Ishikawa (cell line): ENCODE measurements around the gene NAGLU.

Source experiments
- CEBPB ChIP-seq: IDR thresholded peaks from 2 replicates; pipeline ENCODE4 v1.6.1; 2012
- CREB1 ChIP-seq: IDR thresholded peaks from 2 replicates; pipeline ENCODE4 v1.6.1; 2012; ENCODE audit warnings: low read depth
- EGR1 ChIP-seq: IDR thresholded peaks from 2 replicates; pipeline ENCODE4 v1.6.1; 2012
- EP300 ChIP-seq: IDR thresholded peaks from 2 replicates; pipeline ENCODE4 v1.6.1; 2012; ENCODE audit warnings: borderline replicate concordance
- FOXM1 ChIP-seq: IDR thresholded peaks from 2 replicates; pipeline ENCODE4 v1.6.1; 2012; ENCODE audit warnings: low read depth, borderline replicate concordance
- NFIC ChIP-seq: IDR thresholded peaks from 2 replicates; pipeline ENCODE4 v1.6.1; 2012
- RAD21 ChIP-seq: IDR thresholded peaks from 2 replicates; pipeline ENCODE4 v1.6.1; 2012; ENCODE audit warnings: low read depth
- TAF1 ChIP-seq: IDR thresholded peaks from 2 replicates; pipeline ENCODE4 v1.6.1; 2012; ENCODE audit warnings: low read depth, mild to moderate bottlenecking
- TCF12 ChIP-seq: IDR thresholded peaks from 2 replicates; pipeline ENCODE4 v1.6.1; 2012; ENCODE audit warnings: low read depth
- TEAD4 ChIP-seq: IDR thresholded peaks from 2 replicates; pipeline ENCODE4 v1.6.1; 2012
- USF1 ChIP-seq: IDR thresholded peaks from 2 replicates; pipeline ENCODE4 v1.6.1; 2012
- YY1 ChIP-seq: IDR thresholded peaks from 2 replicates; pipeline ENCODE4 v1.6.1; 2012; ENCODE audit warnings: low read depth
- ZBTB7A ChIP-seq: IDR thresholded peaks from 2 replicates; pipeline ENCODE4 v1.6.1; 2012; ENCODE audit warnings: low read depth
- TF ChIP-seq, protein P1 (sequence below): IDR thresholded peaks from 2 replicates; pipeline ENCODE4 v1.6.1; 2012; ENCODE audit warnings: low read depth, mild to moderate bottlenecking
- TF ChIP-seq, protein P2 (sequence below): IDR thresholded peaks from 2 replicates; pipeline ENCODE4 v1.6.1; 2012

Gene NAGLU

GRCh38 chr17:42521036-42521435 is 15.0 kb upstream of the NAGLU start:
- TF ChIP-seq, protein P1, sequence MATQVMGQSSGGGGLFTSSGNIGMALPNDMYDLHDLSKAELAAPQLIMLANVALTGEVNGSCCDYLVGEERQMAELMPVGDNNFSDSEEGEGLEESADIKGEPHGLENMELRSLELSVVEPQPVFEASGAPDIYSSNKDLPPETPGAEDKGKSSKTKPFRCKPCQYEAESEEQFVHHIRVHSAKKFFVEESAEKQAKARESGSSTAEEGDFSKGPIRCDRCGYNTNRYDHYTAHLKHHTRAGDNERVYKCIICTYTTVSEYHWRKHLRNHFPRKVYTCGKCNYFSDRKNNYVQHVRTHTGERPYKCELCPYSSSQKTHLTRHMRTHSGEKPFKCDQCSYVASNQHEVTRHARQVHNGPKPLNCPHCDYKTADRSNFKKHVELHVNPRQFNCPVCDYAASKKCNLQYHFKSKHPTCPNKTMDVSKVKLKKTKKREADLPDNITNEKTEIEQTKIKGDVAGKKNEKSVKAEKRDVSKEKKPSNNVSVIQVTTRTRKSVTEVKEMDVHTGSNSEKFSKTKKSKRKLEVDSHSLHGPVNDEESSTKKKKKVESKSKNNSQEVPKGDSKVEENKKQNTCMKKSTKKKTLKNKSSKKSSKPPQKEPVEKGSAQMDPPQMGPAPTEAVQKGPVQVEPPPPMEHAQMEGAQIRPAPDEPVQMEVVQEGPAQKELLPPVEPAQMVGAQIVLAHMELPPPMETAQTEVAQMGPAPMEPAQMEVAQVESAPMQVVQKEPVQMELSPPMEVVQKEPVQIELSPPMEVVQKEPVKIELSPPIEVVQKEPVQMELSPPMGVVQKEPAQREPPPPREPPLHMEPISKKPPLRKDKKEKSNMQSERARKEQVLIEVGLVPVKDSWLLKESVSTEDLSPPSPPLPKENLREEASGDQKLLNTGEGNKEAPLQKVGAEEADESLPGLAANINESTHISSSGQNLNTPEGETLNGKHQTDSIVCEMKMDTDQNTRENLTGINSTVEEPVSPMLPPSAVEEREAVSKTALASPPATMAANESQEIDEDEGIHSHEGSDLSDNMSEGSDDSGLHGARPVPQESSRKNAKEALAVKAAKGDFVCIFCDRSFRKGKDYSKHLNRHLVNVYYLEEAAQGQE, result no peak
- TF ChIP-seq TCF12, result no peak
- no peak for TF ChIP-seq NFIC
- no peak for TF ChIP-seq USF1
- TF ChIP-seq, protein P2, sequence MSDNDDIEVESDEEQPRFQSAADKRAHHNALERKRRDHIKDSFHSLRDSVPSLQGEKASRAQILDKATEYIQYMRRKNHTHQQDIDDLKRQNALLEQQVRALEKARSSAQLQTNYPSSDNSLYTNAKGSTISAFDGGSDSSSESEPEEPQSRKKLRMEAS, result no peak
- no peak for TF ChIP-seq EGR1
- TF ChIP-seq CREB1, result no peak
- no peak for TF ChIP-seq TAF1
- no peak for TF ChIP-seq RAD21
- no peak for TF ChIP-seq EP300
- TF ChIP-seq ZBTB7A, result no peak
- TF ChIP-seq TEAD4, result no peak
- no peak for TF ChIP-seq YY1
- TF ChIP-seq CEBPB, result no peak
- TF ChIP-seq FOXM1, result no peak

DNA sequence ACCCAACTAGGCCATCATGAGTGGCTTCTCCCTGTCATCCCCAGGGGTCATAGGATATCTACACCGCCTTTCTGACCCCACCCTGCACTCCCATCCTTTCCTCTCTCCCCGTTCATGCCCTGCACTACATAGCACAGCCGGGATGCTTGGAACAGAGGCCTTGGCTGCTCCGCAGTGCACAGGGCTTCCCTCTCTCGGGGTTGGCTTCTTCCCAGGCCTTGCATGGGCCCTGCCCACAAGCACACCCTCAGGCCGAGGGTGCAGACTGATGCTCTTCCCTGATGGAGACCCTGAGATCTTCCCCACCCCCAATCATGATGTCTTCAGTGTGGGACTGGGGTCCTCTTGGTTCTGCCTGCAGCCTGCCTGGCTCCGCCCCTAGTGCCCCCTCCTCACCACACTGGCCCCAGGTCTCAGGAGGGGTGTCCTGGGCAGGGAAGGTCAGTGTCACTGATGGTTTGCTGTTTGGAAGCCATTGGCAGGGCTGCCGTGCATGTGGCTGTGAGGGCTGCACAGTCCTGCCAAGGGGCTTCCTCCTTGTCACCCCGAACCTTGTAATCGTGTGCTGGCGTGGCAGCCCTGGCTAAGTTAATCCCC is 14.3 kb upstream of the NAGLU start:
- TF ChIP-seq RAD21, result no peak
- TF ChIP-seq NFIC, result no peak
- TF ChIP-seq TAF1, result no peak
- TF ChIP-seq, protein P2, result no peak
- no peak for TF ChIP-seq ZBTB7A
- TF ChIP-seq YY1, result no peak
- TF ChIP-seq, protein P1, result no peak
- no peak for TF ChIP-seq USF1
- no peak for TF ChIP-seq CEBPB
- no peak for TF ChIP-seq EP300
- TF ChIP-seq EGR1, result no peak
- no peak for TF ChIP-seq FOXM1
- TF ChIP-seq CREB1, result no peak

DNA sequence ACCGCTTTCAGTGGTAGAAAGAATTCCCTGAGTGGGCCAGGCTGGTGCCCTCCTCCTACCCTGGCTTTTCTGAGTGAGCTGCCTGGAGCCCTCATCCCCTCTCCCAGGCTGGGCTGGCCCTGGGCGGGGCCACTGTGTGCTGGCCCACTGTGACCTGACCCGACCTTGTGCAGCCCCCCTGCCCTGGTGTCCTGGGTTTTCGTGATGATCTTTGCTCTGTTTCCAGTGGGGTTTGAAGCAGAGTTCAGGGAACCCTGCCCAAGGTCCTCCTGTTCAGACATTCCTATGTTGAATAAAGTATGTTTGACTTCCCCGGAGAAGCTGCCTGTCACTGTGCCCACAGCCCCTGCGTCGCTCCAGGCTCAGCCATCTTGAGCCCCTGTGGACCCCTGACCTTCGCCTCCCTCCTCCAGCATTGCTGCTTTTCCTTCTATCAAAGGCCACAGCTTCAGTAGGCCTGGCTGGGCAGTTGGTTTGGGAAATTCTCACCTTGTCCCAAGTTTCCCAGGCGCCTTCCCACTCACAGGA is 13.7 kb upstream of the NAGLU start:
- TF ChIP-seq EGR1, result no peak
- no peak for TF ChIP-seq USF1
- no peak for TF ChIP-seq TEAD4
- TF ChIP-seq EP300, result no peak
- TF ChIP-seq YY1, result no peak
- no peak for TF ChIP-seq FOXM1
- no peak for TF ChIP-seq ZBTB7A
- TF ChIP-seq, protein P2, result no peak
- TF ChIP-seq TCF12, result no peak
- no peak for TF ChIP-seq CEBPB
- no peak for TF ChIP-seq CREB1
- TF ChIP-seq NFIC, result no peak
- TF ChIP-seq TAF1, result no peak

GRCh38 chr17:42522798-42523278 is 13.2 kb upstream of the NAGLU start:
- TF ChIP-seq EP300, result no peak
- TF ChIP-seq TEAD4, result no peak
- TF ChIP-seq NFIC, result no peak
- no peak for TF ChIP-seq RAD21
- TF ChIP-seq, protein P2, result no peak
- no peak for TF ChIP-seq FOXM1
- no peak for TF ChIP-seq USF1
- no peak for TF ChIP-seq CEBPB
- TF ChIP-seq, protein P1, result no peak
- TF ChIP-seq ZBTB7A, result no peak
- TF ChIP-seq YY1, result no peak
- TF ChIP-seq TAF1, result no peak
- no peak for TF ChIP-seq TCF12
- no peak for TF ChIP-seq CREB1
- no peak for TF ChIP-seq EGR1
